Muscle of back (tissue), 11 donors: ENCODE results near the gene TEX19. TPM values are rescaled to one million over a fixed set of nuclear protein-coding genes. Genes with fewer than 3 reads are reported as not detected.
"Not testable (repeated sequence)": the region's sequence is repeated elsewhere in the genome, so short reads cannot be mapped to it uniquely, and the experiment has no call there.

Experiments
- DNase-seq, 3 donors: peaks; one replicate each; pipeline versions ENCODE4 v3.0.0 to v3.0.0-alpha.2; 2013
- polyA plus RNA-seq, 10 donors: library from polyadenylated mRNA; unstranded; fragments of 120-200 nt; gene quantifications; one replicate each; pipeline ENCODE4 v1.2.1, GENCODE V29; 2013; ENCODE audit not compliant: insufficient read length in 10 of 10

The TEX19 gene
- polyA plus RNA-seq, 10 donors, result 0.14 to 0.20 (median 0.15) TPM; not detected in 7

DNA sequence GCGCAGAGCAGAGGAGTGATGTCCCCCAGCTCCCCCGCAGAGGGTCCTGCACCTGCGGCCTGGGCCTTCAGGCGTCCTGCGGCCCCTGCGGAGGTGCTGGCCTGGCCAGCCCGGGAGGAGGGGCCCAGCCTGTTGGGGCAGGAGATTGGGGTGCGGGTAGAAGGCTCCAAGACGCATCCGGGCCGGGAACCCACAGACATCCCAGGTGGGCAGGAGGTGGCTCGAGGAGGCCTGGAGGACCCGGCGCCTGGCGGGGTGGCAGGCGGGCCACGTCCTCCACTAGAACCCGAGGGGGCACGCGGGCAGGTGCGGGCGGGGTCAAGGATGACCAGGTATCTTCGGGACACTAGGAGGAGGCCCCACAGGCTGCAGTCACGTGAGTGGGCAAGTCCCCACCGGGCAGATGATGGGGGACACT, 24.8 kb upstream of the TEX19 start:
- no peak for DNase-seq

DNA sequence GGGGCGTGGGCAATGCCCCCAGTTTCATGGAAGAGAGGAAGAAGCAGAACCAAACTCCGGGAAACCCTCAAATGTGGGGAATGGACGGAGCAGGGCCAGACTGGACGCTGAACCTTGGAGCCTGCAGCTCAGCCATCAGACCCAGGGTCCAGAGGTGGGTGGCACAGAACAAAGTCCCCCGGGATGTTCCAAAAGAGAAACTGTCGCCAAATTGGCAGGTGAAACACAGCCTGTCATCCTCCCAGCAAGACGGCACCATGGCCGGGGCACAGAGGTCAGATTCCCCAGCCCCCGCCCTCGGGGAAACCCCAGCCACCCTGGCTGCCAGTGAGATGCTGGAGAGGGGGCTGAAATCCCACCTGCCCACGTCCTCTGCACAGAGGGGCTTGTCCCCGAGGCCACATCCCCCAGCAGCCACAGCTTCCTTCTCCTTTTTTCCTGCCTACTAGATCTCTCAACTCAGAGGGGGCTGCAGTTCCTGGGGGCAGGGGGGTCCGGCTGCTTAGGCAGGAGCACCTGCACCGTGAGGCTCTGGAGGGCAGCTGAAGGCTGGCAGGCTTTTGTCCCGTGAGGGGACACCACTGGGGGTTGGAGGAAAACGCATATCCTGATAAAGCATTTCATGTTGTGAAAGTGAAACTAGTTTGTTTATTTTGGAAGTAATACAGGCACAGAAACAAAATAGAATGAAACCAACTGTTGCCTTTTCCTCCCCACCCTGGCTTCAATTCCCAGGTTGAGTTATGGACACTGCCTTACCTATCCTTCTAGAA, 24.2 kb upstream of the TEX19 start:
- no peak for DNase-seq

DNA sequence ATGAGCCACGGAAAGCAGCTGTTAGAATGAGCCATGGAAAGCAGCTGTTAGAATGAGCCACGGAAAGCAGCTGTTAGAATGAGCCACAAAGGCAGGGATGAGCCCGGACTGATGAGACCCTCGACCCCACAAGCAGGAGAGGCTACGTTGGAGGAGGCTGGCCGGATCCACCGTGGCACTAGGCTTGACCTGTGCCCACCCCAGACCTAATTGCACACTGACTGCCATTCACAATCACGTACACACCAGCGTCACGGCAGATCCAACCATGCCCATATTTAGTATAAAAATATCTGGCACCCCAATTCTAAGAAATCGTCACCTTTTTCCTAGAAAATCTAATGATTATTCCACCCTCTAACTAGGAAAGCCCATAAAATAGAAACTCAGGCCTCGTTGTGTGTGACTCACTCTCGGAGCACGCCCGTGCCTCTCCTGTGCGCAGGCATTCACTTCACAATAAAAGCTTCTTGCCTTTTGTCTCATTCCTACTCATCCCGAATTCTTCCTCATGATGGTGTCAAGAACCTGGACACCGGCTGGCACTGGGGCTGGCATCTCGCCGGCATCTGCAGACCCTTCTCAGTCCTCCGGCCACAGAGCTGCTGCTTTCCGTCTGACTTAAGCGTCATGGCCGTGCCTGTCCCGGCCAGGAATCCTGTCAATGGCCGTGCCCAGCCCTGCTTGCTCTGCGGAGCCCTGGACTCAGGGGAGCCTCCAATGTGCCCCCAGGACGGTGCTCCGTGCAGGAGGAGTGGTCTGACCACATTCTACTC, 20.0 kb upstream of the TEX19 start:
- peak in 2 of 3 donors; percentile 58 to 82 for DNase-seq

DNA sequence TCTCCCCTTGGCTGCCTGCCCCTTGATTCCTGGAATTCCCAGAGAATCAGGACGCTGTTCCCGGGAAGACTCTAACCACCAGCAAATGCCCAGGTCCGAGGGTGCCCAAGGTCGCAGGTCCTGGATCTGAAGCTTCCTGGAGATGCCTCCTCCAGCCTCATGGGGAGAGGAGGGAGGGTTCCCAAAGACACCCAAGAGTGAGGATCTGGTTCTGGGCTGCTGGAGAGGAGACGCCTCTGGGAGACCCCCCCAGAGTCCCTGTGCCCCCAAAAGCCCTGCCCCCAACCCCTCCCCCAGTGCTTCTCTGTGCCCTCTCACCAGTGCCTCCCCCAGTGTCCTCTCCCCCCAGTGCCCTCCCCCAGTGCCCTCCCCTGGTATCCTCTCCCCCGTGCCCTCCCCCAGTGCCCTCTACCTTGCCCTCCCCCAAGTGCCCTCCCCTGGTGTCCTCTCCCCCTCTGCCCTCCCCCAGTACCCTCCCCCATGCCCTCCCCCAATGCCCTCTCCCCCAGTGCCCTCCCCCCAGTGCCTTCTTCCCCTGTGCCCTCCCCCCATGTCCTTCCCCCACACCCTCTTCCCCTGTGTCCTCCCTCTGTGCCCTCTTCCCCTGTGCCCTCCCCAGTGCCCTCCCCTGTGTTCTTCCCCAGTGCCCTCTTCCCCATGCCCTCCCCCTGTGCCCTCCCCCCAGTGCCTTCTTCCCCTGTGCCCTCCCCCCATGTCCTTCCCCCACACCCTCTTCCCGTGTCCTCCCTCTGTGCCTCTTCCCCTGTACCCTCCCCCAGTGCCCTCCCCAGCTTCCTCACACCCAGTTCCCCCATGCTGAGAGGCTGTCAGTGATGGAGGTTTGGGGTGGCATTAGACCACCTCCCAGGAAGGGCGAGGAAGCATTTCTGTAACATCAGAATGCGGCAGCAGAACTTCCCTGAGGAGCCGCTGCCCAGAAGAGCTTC, 19.1 kb upstream of the TEX19 start:
- DNase-seq, result no peak

DNA sequence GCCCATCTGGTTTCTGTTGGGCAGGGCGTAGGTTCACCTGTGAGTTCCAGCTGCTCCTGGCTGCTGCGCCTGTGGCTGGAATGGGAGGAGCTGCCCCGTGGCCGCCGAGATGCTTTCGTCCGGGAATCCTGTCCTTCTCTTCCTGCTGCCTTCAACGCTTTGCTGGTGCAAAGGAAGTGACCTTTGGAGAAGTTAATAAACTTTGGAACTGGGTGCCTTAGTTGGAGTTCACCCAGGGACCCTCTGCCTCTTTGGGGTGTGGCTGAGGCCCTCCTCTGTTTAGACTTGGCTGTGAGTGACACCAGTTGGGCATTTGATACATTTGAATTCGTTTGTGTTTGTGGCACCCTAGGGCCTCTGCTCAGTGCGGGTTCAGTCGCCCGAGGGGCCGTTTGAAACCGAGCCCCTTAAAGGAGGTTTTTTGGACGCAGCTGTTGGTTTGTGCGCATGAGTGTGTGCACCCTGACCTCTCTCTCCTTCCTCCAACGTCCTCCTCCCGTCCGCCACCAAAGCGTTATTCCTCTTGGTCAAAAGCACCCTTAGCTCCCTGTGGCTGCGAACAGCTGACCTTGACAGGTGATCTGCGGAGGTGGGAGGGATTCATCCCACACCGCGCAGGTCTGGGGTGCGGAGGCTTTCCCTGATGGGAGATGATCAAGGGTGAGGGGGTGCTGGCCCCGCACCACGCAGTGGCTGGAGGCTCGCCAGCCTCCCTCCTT, 16.5 kb upstream of the TEX19 start:
- no peak for DNase-seq

DNA sequence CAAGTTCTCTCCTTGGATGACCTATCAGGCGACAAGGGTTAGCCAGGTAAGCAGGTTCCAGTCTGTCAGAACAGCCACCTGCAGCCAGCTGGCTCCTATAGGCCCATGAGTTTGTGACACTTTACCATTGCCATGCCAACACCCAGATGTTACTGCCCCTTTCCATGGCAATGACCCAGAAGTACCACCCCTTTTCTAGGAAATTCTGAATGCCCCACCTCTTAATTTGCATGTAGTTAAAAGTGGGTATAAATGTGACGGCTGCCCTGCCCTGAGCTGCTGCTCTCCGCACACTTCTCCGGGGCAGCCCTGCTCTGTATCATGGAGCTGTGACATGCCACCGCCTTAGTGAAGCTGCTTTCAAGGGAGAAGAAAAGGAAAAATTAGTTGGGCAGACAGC, 15.5 kb upstream of the TEX19 start:
- DNase-seq, result no peak

DNA sequence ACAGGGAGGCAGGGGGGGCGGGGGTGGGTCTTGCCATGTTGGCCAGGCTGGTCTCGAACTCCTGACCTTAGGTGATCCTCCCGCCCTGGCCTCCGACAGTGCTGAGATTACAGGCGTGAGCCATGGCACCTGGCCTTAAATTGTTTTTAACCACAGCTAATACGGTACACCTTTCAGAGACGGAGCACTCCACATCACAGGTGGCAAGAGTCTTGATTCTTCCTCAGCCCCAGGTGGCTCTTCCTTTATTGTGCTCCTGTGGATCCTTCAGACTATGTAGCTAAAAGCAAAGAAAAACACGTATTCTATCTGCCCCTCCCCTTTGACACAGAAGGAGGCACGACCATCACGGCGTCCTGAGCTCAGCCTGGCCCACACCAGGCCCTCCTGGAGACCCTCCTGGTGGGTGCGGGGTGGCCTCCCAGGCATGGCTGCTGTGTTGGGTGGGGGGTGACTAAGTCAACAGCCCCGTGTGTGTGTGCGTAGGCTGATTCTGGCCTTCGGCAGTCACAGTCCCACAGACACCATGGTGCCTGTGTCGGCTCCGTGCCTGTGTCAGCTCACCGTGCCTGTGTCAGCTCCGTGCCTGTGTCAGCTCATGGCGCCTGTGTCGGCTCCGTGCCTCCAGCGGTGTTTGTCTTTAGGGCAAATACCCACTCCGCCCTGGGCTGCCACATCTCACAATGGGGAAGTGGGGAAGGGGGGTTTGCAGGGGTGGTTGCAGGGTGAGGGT, 14.7 kb upstream of the TEX19 start:
- no peak for DNase-seq

DNA sequence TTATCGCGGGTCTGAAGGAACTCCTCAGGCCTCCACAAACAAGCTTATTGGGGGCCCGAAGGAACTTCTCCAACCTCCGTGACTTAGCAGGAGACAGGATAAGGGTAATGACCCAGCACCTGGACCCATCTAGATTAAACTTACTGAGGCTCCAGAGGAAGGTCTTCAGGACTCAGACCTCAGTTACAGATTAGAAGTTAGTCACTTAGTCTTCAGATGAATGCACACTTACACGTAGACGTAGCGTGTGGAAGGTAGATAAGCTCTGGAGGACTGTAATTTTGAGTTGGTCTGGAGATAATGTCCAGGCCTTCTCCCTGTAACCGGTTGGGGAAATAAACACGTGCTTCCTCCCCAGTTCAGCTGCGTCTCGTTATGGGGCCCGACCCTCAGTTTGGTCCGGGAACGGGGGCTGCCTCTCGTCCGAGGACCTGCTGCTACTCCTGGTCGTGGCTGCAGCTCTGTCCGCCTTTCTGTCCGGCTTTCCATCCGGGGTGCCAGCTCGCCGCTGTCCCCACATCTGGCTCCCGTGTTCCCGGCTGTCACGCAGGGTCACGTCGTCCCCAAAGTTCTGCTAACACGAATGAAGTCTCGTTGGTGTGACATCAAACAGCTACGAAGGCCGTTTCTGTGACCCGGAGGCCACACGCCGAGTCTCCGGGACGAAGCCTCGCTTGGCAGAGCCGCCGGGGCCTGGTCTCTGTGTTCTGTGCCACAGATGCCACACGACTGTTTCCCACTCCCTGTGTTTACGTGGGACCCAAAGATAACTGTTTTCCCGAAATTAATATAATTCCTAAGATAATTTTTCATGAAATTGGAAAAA, 13.7 kb upstream of the TEX19 start:
- DNase-seq, result no peak

DNA sequence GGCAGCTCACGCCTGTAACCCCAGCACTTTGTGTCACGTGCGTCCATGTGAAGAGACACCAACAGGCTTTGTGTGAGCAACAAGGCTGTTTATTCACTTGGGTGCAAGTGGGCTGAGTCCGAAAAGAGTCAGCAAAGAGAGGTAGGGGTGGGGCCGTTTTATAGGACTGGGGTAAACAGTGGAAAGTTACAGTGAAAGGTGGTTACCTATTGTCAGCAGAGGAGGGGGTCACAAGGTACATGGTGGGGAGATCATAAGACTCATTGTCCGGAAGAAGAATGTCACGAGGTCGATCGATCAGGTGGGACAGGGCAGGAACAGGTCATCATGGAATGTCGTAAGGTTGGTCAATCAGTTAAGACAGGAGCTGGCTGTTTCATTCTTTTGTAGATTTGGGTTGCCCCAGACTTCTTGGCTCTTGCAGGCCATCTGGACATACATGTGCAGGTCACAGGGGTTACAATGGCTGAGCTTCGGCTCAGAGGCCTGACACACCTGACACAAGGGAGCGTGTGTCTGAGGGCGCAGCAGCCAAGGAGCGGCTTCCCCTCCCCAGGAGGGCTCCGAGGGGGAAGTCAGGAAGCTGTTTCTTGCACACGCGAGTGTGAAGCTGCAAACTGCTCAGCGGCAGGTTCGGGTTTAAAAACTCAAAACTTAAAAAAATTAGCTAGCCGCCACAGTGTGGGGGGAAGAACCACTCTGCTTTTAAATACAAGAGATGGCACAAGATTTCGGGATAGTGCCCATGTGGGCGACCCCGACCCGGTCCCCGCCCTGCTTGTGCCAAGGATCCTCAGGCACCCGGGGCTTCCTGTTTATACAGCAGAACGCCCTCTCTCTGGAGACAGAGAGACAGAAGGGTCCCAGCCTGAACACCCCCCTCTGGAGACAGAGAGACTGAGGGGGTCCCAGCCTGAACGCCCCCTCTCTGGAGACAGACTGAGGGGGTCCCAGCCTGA, 12.4 kb upstream of the TEX19 start:
- no peak for DNase-seq

DNA sequence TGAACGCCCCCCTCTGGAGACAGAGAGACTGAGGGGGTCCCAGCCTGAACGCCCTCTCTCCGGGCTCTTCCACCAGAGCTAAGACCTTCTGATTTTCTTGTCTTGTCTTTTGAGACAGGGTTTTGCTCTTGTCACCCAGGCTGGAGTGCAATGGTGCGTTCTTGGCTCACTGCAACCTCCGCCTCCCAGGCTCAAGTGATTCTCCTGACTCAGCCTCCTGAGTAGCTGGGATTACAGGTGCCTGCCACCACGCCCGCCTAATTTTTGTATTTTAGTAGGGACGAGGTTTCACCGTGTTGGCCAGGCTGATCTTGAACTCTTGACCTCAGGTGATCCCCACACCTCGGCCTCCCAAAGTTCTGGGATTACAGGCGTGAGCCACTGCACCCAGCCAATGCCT, 11.1 kb upstream of the TEX19 start:
- not testable (repeated sequence) for DNase-seq

DNA sequence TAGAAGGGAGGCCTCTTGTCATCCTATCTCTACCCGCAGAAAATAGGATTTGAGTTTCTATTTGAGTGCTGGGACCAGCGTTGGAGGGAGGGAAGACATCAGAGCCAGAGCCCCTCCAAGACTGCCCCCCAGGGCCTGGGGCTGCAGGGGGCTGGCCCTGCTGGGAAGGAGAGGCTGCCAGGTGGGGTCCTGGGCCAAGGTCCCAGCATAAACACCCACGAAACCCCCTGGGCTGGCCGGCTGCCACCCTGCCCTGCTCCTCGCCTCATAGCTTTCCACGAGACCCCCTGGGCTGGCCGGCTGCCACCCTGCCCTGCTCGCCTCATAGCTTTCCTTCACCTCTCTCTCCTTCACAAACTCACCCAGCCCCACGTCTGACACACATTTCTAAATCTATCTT, 10.6 kb upstream of the TEX19 start:
- DNase-seq, result no peak

DNA sequence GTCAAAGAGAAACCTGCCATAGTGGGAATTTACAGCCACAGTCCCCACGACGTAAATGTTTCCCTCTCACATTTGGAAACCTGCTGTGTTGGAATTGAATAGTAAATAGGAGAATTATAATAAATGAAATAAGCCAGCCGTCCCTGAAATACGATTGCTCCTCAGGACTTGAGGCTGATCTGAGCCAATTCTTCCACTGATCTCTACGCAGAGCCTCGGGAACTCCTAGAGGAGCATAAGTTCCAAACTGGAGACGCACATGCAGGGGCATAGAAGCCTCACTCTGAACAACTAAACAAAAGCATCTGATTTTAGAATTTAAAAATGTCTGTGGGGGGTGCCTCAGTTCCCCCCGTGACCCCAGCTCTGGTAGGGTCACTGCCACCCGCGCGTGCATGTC, 10.2 kb upstream of the TEX19 start:
- DNase-seq, result peak in 1 of 3 donors; percentile 49

DNA sequence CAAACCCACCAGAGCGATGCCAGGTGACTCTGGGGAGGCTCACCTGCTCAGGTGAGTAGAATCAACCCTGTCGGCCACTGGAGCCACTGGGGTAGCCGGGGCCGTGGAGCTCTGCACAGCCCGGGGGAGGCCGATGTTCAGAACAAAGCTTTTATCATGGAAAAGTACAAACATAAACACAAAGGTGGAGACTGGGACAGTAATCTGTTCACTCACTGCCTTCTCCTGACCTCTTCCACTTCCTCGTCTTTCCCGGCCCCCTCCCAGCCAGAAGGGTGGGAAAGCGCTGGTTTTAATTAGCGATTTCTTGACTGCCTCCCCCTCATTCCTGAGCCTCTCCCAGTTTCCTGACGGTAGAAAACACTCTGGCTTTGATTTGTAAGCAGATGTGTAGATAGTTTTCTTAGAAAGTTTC, 9.8 kb upstream of the TEX19 start:
- DNase-seq, result peak in 1 of 3 donors; percentile 74

DNA sequence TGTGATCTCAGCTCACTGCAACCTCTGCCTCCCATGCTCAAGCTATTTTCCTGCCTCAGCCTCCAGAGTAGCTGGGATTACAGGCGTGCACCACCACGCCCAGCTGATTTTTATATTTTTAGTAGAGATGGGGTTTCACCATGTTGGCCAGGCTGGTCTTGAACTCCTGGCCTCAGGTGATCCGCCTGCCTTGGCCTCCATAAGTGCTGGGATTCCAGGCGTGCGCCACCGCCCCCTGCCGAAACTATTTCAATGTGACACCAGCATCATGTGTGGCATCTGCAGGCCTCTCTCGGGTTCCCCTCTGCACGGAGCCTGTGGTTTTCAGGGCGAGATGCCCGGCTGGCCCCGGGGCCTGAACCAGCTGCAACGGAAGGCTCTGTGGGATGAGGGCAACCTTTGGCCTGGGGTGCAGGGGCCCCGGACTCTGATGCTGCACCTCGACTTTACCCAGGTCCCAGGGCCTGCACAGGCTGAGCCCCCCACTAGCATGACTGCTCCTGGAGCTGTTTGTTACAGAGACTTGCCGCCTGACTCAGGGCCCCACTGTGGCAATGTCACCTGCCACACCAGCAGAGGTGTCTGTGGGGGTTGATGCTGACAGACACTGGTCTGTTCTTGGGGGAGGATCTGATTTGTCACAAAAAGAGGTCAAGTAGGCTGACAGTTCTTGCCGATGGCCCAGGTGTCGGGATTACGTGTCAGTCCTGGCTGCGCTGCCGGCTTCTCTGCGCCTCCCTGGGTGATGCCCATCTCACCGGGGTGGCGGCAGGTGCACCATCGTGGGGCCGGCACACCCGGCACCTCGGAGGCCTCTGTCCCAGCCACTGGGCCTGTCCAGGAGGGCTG, 8.6 kb upstream of the TEX19 start:
- DNase-seq, result no peak

DNA sequence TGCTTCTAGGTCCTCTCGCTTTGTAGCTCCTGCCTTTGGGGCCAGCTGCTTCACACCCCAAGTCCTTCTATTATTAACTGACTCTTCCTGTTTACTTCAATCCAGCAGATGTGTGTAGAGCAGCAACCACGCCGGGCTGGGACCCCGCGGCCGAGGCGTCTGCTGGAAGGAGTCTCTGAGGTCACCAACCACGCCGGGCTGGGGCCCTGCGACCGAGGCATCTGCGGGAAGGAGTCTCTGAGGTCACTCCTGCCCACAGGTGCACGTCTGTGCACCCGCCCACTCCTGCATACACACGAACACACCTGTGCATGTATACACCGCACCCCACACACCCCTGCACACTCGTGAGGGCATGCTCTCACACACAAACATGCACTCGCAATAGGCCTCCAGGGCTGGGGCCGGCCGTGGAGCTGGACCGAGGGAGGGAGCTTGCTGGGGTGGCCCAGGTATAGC, 7.8 kb upstream of the TEX19 start:
- DNase-seq, result no peak

DNA sequence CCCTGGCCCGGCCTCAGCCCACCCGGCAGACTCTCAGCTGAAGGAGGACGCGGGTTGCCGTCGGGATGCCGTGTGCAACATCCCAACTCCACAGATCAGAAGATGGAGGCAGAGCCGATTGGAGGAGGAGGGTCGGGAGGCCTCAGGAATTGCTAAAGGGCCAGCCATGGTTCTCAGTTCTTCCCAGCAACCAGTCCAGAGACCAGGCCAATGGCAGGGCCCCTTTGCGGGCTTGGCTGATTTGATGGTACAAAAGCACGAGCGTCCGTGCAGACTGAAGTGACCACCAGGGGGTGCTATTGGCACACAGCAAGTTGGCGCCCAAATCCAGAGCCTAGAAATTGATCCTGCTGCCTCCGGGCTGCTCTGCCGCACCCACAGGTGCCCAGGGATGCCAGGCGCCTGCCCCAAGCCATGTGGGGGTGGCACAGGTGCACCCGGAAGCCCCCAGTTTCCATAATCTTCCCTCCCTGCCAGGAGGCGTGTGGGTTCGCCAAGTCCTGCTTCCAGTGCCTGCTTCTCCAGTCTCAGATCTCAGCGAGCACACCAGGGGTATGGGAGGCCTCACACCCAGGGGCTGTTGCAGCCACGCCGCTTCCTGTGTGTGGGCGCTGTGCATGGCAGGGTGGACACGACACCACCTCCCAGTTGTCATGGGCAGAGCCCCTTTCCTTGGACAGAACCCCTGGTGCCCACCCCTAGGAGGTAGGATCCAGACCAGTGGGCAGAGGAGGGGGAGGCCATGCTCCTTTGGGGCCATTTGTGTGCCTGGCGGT, 7.1 kb upstream of the TEX19 start:
- peak; percentile 74 to 91 (median 89) for DNase-seq

DNA sequence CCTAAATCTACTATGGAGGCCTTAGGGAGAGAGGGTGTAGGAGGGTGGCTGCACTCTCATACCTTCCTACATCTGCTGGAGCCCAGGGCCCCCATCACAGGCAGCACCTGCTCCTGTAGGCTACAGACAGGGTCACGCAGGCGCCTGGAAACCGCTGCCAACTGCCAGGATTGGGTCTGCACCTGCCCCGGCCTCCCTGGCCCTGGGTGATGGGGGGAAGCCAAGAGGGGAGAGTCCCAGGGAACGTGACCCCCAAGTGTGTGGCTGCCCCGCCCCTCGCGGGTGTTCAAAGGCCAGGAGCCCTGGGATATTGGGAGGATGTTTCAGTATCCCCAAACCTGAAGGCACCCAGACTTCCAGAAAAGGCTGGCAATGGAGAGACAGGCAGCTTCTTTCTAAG, 5.6 kb upstream of the TEX19 start:
- no peak for DNase-seq
